GM21367 (cell line): ENCODE data around the gene MYL3.

ENCODE experiments used
- ATAC-seq: cut with Tn5 transposase; IDR thresholded peaks from one replicate; pipeline ENCODE4 v1.9.1; 2021; ENCODE audit not compliant: unreplicated experiment

MYL3 gene

GRCh38 chr3:46865546-46865945, 2.3 kb upstream of the MYL3 start:
- no peak for ATAC-seq

GRCh38 chr3:46865031-46865507, 1.8 kb upstream of the MYL3 start:
- ATAC-seq, result no peak

GRCh38 chr3:46864061-46864881, 1.0 kb upstream of the MYL3 start:
- ATAC-seq, result no peak

DNA sequence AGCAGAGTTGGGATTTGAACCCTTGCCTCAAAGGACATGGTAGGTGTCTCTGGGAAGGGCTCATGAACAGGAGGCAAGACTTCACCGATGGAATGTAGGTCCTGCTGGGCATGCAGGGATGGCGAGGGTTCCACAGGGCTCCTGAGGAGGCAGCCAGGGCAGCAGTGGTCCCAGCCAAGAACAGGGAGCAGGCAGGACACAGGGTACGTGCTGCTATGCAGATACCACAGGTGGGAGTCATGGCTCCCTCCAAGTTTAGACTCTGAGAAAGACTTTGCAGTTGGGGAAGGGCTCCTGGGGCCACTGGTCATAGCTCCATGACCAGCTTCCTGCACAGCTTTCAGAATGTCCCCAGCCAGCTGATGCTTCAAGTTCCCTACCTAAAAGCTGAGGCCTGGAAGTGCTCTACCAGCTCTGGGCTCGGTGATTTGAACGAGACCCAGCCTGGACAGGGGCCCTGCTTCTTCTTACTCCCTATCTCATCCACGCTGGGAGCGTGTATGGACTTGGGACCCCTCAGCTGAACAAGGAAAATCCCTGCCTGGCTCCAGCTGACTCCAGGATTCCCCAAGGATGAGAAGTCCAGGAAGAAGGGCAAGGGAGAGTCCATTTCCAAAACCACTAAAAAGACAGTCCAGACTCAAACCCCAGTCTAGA, 747 bp downstream of the MYL3 start:
- ATAC-seq, result no peak

- ATAC-seq, result no peak
Observed at GRCh38 chr3:46861605-46862368, 1.5 kb downstream of the MYL3 start.

GRCh38 chr3:46860810-46861604, 2.2 kb downstream of the MYL3 start:
- ATAC-seq, result no peak

- no peak for ATAC-seq
Observed at GRCh38 chr3:46860017-46860809, 3.0 kb downstream of the MYL3 start.

DNA sequence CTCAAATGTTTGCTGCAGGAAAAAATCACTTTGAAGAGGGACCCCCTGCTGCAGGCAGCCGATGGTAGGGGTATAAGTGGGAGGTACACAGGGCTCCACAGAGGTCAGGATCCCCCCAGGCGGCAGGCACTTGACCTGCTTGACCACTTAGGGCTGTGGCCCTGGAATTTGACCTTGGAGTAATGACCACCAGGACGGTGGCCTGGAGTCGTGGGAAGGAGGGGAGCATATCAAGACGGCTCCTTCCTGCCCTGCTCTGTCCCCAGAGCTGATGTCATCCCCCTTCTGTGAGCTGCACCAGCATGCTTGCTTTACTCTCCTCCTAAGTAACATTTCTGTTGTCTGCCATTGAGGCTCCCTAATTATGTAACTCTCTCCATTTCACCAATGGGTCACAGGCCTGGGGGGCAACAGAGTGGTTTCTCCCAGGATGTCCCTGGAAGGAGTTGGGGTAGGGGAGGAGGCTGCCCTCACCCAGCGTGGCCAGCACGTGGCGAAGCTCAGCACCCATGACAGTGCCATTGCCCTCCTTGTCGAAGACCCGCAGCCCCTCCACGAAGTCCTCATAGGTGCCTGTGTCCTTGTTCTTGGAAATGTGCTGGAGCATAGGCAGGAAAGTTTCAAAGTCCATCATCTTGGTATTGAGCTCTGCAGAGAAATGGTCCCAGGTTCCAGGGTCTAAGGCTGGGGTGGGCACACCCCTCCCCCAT, 4.1 kb downstream of the MYL3 start:
- ATAC-seq, result no peak

GRCh38 chr3:46858456-46858855, 4.8 kb downstream of the MYL3 start:
- ATAC-seq, result no peak

DNA sequence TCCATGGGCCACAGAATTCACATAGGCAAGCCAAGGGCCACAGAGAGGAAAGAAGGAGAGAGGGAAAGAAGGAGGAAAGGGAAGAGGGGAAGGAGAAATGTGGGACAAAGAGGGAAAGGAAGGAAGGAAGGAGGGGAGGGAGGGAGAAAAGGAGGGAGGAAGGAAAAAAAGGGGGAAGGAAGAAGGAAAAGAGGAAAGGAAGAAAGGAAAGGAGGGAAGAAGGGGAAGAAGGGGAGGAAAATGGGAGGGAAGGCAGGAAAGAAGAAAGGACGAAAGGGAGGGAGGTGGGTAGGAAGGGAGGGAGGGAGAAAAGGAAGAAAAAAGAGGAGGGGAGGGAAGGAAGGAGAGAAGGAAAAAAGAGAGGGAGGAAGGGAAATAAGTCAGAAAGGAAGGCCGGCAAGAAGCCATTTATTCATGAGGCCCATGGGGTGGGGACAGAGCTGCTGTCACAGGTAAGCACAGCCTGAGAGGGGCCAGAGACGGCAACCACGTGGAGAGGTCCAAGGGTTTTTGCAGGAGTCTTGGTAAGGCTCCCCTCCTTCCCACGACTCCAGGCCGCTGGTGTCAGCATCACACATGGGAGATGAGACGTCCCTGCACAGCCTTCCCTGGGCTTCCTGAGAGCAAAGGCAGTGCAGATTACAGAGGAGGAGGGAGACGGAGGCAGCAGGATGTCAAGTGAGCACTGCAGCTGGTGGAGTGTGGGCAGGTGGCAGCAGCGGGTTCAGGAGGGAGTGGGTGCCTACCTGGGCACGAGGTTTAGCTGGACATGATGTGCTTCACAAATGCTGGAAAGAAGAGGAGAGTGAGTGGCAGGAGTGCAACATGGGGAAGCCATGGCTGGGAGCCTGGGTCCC, 5.5 kb downstream of the MYL3 start:
- no peak for ATAC-seq

DNA sequence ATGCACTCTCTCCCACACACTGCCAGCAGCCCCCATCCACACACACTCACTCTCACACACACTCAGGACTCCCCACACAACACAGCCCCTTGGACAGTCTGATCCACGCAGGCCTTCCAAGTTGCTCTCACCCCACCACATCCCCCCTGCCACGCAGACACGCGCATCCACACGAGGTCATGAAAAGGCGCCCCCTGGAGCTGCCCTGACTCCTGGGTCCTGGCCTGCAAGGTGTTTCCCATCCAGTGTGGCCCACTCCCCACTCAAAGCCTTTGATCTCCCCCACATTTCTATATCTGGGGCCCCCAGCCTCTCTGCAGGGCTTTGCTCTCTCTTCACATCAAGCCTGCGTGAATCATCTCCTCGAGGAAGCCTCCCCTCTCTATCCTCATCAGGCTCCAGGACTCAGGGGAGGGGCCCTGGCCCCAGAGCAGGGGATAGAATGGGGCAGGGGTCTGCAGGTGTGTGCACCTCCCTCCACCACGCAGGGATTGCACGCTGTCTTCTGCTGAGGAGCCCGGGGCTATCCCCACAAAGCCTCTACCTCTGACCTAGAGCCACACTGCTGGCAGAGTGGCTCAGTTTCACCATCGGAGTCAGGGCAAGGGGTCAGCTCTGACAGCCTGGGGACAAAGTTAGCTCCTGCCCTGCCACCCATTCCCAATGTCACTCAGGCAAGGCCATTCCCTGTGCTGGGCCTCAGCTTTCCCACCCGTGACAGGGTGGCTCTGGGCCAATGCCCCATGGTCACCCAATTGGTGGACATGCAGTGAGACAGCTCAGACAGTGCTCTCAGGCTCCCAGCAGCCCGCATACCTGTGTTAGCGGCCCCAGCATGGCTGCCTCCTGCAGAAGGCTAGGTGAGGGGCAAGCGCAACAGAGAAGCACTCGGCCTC, 6.4 kb downstream of the MYL3 start:
- no peak for ATAC-seq

DNA sequence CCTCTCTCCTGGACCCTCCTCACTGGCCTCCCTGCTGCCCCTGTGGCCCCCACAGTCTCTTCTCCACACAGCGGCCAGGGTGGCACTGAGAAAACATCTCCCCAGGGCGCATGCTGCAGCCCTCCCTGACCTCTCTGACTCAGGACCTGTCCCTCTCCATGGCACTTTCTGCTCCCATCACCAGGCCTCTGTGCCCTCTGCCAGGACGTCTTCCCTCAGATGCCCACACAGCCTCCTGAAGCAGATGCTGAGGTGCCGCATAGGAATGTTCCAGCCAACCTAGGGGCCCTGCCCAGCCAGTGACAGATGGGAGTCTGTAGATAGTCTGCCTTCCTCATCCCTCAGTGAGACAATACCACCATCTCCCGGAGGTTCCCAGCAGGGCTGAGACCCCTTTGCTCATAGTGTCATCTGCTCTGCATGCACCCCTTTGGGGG, 8.7 kb downstream of the MYL3 start:
- ATAC-seq, result no peak

- ATAC-seq, result no peak
Observed at GRCh38 chr3:46853441-46854415, 9.5 kb downstream of the MYL3 start.

GRCh38 chr3:46852839-46853355, 10.3 kb downstream of the MYL3 start:
- ATAC-seq, result no peak

DNA sequence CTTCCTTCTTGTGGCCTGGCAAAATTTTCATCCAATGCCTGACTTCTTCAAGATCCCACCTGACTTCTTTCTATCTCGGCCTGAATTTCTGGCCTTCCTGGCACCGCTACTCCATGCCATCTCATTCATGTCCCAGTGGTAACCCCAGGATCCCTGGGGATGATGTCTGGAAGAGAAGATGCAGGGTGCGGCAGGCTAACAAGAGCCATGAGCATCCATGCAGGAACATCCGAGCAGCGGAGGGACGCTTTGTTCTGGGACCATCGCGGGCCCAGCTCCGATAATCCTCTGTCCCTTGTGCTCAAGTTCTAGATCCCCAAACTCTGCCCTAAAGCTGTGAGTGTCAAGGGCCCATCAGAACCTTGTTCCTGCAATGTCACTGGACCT, 10.9 kb downstream of the MYL3 start:
- no peak for ATAC-seq
